RCC 7860 (cell line): ENCODE results near the gene VAT1L.

ENCODE experiments used
- DNase-seq: peaks from one replicate; pipeline ENCODE4 v3.0.0-alpha.2; 2015; ENCODE audit warnings: low spot score
- FAIRE-seq: peaks from 2 replicates; lab custom pipeline; 2012; peaks lifted over from hg19 to GRCh38; lab: Jason Lieb, UNC

The VAT1L gene

GRCh38 chr16:77866752-77867151, 78.4 kb downstream of the VAT1L start:
- no peak for DNase-seq
- FAIRE-seq = no peak

DNA sequence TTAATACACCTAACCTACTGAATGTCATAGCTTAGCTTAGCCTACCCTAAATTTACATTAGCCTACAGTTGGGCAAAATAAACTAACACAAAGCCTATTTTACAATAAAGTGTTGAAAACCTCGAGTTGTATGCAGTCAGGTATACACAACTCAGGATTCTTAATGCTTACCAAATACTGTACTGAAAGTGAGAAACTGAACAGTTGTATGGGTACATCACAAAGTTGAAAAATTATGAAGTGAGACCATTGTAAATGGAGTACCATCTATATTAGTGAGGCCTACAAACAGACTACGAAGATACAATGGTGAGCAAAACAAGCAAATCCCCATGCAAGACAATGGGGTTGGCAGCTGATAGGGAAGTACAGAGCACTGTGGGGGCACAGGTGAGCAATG, 79.7 kb downstream of the VAT1L start:
- FAIRE-seq (no peak), DNase-seq (no peak)

- no peak for FAIRE-seq
- DNase-seq = no peak
Observed at GRCh38 chr16:77868478-77868877, 80.1 kb downstream of the VAT1L start.

GRCh38 chr16:77869997-77870813, 81.8 kb downstream of the VAT1L start:
- FAIRE-seq = no peak
- DNase-seq = no peak

DNA sequence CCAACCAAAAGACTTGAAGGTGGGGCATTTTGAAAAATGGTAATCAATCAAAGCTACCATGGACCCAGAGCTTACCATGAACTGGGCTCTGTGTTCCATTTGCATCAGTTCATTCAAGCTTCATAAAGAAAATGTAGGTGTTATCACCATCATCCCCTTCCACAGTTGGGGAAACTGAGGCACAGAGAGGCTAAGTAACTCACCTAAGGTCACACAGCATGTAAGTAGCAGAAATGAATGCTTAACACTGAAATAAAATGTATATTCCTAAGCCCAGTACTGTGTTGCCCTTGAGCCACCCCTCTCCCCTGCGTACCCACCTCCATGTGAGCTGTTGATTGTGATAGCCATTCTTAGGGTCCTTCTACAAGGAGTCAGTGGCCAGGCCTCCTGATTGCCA, 83.6 kb downstream of the VAT1L start:
- DNase-seq = no peak
- FAIRE-seq = no peak

DNA sequence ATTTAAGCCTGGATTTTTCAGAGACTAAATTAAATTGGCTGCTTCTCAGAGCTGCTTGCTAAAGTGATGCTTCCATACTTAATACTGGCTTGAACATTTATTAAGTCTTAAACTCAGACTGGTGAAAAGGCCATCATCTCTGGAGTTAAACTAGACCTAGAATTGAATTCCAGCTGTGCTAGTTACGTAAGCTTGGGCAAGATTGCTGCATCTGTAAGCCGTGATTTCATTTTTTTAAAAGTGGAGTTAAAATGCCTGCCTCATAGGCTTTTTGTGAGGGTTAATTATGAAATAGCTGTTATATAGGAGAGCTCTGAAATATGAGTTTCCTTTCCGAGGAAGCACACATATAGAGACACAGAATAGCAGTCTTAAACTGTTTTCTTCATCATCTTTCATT, 84.7 kb downstream of the VAT1L start:
- FAIRE-seq = no peak

GRCh38 chr16:77874347-77874746, 86.0 kb downstream of the VAT1L start:
- FAIRE-seq (no peak), DNase-seq (no peak)

More for the DNA sequence above, 84.7 kb downstream of the VAT1L start:
- no peak for DNase-seq

DNA sequence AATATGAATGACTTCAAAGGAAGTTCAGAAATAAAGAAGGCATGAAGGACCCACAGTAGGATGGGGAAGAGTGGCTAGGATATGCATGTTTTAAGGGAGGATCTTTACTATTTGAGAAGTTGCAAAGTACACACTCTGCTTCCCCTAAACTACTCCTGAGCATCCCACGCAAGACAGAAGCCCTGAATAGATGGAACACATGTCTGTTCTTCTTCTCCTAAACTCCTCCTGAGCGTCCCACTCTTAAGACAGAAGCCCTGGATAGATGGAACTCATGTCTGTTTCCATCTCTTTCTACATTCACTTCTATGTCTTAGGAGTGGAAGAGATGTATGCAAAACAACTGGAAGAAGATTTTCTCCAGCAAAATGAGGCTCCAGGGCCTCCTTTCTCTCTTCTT, 88.4 kb downstream of the VAT1L start:
- FAIRE-seq = no peak
- DNase-seq = no peak

DNA sequence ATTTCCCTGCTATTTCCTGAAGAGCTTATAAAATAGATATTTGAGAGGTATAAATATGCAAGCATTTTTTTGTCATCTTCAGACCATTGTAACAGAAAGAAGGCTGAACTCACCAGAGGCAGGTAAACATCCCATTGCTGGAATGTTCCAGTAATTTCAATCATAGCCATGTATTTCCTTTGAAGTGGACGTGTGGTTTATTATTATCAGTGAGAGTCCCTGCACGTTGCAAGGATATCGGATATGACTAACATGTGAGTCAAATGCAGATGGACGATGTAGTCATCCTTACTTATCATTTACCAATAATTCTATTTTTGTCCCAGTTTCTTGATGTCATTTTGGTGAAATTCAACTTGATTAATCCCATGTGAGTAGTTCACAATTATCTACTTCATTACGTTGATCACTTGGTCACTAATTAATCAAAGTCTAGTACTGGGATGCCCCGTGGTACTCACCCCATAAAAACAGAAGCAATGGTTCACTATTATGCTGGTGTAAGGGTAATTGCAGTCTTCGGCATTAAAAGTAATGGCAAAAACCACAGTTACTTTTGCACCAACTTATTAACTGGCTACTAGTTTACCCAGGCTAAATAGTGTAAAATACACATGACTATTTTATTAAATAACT, 89.5 kb downstream of the VAT1L start:
- FAIRE-seq (no peak), DNase-seq (peak; percentile 45)

GRCh38 chr16:77881355-77882030, 93.1 kb downstream of the VAT1L start:
- DNase-seq = no peak
- FAIRE-seq = no peak

- no peak for FAIRE-seq
- DNase-seq = no peak
Observed at GRCh38 chr16:77882358-77882757, 94.0 kb downstream of the VAT1L start.

- no peak for FAIRE-seq
Observed at GRCh38 chr16:77885571-77886295, 97.4 kb downstream of the VAT1L start.

DNA sequence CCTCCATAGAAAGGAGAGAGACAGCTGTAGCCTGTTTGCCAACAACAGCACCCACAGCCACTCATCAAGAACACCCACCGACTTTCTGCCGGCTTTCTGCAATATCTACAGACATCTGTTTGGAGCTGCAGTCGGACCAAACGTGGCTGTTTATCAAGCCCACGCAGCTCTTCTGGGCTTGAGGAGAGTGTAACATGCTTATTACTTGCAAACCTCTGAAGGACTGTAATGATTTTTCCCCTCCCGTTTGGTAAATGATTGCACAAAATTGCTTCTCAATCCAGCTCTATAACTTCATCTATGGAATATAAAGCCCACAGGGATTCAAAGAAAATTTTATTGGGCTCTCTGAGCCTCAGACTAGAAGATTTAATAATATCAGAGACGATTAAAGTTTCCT, 100.5 kb downstream of the VAT1L start:
- no peak for FAIRE-seq
- no peak for DNase-seq

More at GRCh38 chr16:77885571-77886295, 97.4 kb downstream of the VAT1L start:
- DNase-seq = no peak

DNA sequence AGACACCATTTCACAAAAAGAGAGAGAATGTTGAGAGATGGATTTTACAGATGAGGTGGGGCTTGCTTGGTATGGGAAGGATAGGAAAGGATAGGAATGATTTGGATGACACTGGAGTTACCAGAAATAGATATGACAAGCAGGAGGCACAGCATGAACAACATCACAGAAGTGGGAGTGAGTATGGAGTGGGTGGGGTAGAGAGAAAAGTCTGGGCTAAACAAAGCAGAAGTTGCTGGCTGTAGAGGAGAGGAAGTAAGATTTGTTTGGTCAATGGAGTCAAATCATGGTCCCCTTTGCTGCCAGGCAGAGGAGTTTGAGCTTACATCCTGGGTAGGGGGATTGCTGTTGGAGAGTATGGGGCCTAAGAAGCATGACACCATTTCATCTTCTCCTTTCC, 101.7 kb downstream of the VAT1L start:
- no peak for FAIRE-seq

DNA sequence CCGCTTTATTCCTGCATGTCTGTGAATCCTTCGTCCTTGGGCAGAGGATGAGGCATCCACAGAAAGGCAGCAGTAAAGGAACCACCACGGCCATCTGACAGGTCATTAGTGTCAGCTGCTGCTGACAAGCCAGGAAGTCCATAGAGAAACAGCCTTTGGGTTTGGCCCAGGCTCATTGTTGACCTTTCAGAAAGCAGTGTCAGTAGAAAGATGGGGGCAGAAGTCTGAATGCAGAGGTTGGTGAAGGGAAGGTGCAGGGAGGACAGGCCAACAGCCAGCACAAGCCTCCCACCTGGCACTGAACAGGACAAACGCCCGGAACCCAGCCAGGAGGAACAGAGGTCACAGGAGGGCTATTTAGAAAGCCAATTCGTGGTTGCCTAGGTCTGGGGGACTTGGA, 105.8 kb downstream of the VAT1L start:
- DNase-seq (no peak), FAIRE-seq (no peak)

More for the DNA sequence above, 101.7 kb downstream of the VAT1L start:
- no peak for DNase-seq

GRCh38 chr16:77895962-77896361, 107.6 kb downstream of the VAT1L start:
- FAIRE-seq = no peak

DNA sequence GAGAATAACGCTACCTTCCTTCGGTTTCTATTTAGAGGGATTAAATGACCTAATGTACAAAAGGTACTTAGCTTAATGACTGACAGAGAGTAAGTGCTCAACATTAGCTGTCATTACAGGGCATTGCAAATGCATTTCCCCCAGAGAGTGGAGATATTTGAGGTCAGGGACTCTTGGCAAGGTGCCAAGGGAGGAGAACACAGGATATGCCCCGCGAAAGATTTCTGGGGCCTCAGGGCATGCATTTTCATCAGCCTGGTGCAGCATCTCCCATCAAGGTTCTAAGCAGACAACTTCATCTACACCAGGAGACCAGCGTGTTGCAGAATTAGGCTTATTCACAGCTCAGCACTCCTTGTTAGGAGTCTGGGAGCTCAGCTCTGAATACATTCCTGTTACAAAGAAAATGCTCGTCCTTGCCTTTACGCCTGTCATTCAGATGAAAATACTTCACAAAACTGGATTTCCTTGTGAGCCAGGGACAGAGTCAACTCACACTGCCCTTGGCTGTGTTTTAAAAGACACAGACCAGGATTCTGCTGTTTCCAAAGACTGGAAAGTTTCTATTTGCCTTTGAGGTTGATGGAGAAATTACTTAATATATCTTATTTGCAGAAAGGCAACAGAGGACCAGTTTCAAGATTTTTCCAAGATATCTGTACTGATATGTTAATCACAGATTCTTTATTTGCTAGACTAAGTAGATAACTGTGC, 108.2 kb downstream of the VAT1L start:
- no peak for FAIRE-seq
- DNase-seq = no peak

More at GRCh38 chr16:77895962-77896361, 107.6 kb downstream of the VAT1L start:
- no peak for DNase-seq

GRCh38 chr16:77897129-77897437, 108.7 kb downstream of the VAT1L start:
- no peak for FAIRE-seq
- DNase-seq = no peak

DNA sequence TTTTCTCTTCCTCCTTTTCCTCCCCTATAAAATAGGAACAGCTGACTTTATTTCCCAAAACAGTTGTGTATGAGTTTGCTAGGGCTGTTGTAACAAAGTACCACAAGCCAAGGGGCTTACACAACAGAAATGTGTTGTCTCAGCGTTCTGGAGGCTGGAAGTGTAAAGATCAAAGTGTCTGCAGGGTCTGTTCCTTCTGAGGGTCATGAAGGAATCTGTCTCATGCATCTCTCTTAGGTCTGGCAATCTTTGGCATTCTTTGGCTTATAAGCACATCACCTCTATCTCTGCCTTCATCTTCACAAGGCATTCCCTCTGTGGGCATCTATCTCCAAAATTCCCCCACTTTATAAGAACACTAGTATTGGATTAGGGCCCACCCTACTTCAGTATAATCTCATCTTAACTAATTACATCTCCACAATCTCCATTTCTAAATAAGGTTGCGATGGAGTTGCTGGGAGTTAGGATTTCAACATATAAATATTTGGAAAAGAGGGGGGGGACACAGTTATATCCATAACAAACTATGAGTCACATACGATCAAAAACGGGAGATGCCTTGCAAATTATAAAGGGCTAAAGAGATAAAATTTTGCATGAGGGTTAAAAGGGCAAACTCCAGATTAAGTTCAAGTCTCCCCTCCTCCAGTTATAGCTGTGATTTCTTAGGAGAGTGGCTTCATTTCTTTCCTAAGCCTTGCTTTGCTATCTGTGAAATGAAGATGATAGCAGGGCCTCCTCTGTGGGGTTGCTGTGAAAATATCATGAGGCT, 109.7 kb downstream of the VAT1L start:
- DNase-seq (no peak), FAIRE-seq (no peak)

DNA sequence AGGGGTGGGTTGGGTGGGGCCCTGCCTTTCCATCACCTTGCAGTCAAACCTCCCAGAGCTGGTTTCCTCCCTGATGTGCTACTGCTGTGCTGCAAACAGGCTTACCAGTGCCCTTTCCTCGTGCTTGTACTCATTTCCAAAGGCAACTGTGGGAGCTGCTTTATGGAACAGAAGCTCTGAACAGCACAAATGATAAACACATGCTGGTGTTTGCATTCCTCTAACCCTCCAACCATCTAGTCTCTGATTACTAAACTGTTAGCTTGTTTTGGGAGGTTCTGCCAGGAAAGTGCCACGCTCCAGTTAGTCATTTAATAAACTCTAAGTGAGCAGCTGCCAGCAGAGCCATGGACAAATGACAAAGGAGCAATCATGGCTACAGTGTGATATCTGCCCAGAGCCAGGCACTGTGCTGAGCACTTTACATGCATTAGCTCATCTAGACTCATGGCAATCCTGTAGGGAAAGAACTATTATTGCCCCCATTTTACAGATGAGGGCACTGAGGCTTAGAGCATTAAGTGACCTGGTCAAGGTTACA, 110.4 kb downstream of the VAT1L start:
- no peak for DNase-seq

More for the DNA sequence above, 110.4 kb downstream of the VAT1L start:
- no peak for FAIRE-seq
